ENCODE results near the gene DNAJC24.

Gene DNAJC24

GRCh38 chr11:31479066-31479465 lies 109.4 kb downstream of the DNAJC24 start:
- Histone ChIP-seq H3K27ac (ENCODE audit: extremely low read depth, low read depth, low read length) (no peak overlapping the region), H3K9me3 (ENCODE audit: control insufficient read depth, insufficient read depth, low read depth, low read length) (no peaks in the 10 kb centered on the region), H3K36me3 (ENCODE audit: control insufficient read depth in 2 of 2, insufficient read depth in 1 of 2, low read length in 2 of 2) (no peaks in the 10 kb centered on the region), H3K4me3 (ENCODE audit: low read depth, low read length) (no peak overlapping the region), H3K4me1 (ENCODE audit: control insufficient read depth, insufficient read depth, low read length) (no peaks in the 10 kb centered on the region)
- no peak for TF ChIP-seq ZNF324 (tag by site-specific recombination; IDR thresholded peaks at IDR 0.05)
- no peak for TF ChIP-seq SP2 (tag by site-specific recombination; IDR thresholded peaks at IDR 0.05)
- TF ChIP-seq ZNF610 (tag by site-specific recombination; IDR thresholded peaks at IDR 0.05; ENCODE audit: borderline replicate concordance): no peak
- no peak for TF ChIP-seq ZNF37A (tag by site-specific recombination; IDR thresholded peaks at IDR 0.05)
- TF ChIP-seq, protein P1, sequence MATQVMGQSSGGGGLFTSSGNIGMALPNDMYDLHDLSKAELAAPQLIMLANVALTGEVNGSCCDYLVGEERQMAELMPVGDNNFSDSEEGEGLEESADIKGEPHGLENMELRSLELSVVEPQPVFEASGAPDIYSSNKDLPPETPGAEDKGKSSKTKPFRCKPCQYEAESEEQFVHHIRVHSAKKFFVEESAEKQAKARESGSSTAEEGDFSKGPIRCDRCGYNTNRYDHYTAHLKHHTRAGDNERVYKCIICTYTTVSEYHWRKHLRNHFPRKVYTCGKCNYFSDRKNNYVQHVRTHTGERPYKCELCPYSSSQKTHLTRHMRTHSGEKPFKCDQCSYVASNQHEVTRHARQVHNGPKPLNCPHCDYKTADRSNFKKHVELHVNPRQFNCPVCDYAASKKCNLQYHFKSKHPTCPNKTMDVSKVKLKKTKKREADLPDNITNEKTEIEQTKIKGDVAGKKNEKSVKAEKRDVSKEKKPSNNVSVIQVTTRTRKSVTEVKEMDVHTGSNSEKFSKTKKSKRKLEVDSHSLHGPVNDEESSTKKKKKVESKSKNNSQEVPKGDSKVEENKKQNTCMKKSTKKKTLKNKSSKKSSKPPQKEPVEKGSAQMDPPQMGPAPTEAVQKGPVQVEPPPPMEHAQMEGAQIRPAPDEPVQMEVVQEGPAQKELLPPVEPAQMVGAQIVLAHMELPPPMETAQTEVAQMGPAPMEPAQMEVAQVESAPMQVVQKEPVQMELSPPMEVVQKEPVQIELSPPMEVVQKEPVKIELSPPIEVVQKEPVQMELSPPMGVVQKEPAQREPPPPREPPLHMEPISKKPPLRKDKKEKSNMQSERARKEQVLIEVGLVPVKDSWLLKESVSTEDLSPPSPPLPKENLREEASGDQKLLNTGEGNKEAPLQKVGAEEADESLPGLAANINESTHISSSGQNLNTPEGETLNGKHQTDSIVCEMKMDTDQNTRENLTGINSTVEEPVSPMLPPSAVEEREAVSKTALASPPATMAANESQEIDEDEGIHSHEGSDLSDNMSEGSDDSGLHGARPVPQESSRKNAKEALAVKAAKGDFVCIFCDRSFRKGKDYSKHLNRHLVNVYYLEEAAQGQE (tag by site-specific recombination; IDR thresholded peaks at IDR 0.05): no peak
- no peak for TF ChIP-seq CTCF (tag by site-specific recombination; IDR thresholded peaks at IDR 0.05)
- POLR2A ChIA-PET: no interaction called here
- CTCF ChIA-PET: interaction anchor here (0.6 kb wide), 1 partner anchor 238 kb away, joined by 3 read pairs; no protein-coding TSS in a partner anchor

DNA sequence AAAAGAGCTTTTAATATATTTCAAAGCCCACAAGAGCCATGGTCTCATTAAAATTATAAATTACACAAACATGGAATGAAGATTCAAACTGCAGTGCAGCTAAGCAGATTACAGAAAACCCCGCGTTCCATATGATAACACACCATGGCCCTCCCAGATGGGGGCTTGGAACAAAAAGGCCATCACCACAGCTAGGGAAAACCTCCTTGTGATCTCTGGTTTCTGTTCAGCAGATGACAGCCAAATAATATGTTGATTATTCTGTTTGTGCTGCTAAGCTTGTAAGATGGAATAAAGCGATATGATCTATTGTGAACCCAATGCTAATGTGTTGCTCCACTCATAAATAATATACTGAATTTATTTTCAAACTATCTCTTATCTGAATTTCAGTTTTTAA lies 111.3 kb downstream of the DNAJC24 start:
- no peaks in the 10 kb centered on the region for H3K4me1 ChIP-seq (ENCODE audit: control insufficient read depth, insufficient read depth, low read length)
- TF ChIP-seq OSR2 (tag by site-specific recombination; IDR thresholded peaks at IDR 0.05) (no peak), ZFHX2 (tag by site-specific recombination; conservative IDR thresholded peaks at IDR 0.05) (no peak), ZNF10 (tag by site-specific recombination; IDR thresholded peaks at IDR 0.05) (no peak), ZNF792 (tag by site-specific recombination; IDR thresholded peaks at IDR 0.05) (no peak), ZNF623 (tag by site-specific recombination; IDR thresholded peaks at IDR 0.05) (no peak), ZNF354C (tag by site-specific recombination; IDR thresholded peaks at IDR 0.05; ENCODE audit: borderline replicate concordance, low read depth) (no peak), MEIS1 (CRISPR knock-in tag; IDR thresholded peaks at IDR 0.05; ENCODE audit: borderline replicate concordance) (no peak), HOXD13 (CRISPR knock-in tag; IDR thresholded peaks at IDR 0.05; ENCODE audit: borderline replicate concordance) (no peak), ZNF266 (tag by site-specific recombination; IDR thresholded peaks at IDR 0.05; ENCODE audit: low read depth) (no peak), ZNF112 (tag by site-specific recombination; IDR thresholded peaks at IDR 0.05) (no peak), ZNF670 (tag by site-specific recombination; IDR thresholded peaks at IDR 0.05; ENCODE audit: low read depth) (no peak), WT1 (tag by site-specific recombination; IDR thresholded peaks at IDR 0.05) (no peak), ZNF558 (tag by site-specific recombination; IDR thresholded peaks at IDR 0.05) (no peak), ZFP41 (tag by site-specific recombination; IDR thresholded peaks at IDR 0.05; ENCODE audit: borderline replicate concordance) (no peak)
- TF ChIP-seq, protein P2, sequence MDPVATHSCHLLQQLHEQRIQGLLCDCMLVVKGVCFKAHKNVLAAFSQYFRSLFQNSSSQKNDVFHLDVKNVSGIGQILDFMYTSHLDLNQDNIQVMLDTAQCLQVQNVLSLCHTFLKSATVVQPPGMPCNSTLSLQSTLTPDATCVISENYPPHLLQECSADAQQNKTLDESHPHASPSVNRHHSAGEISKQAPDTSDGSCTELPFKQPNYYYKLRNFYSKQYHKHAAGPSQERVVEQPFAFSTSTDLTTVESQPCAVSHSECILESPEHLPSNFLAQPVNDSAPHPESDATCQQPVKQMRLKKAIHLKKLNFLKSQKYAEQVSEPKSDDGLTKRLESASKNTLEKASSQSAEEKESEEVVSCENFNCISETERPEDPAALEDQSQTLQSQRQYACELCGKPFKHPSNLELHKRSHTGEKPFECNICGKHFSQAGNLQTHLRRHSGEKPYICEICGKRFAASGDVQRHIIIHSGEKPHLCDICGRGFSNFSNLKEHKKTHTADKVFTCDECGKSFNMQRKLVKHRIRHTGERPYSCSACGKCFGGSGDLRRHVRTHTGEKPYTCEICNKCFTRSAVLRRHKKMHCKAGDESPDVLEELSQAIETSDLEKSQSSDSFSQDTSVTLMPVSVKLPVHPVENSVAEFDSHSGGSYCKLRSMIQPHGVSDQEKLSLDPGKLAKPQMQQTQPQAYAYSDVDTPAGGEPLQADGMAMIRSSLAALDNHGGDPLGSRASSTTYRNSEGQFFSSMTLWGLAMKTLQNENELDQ (tag by site-specific recombination; IDR thresholded peaks at IDR 0.05; ENCODE audit: low read depth): no peak
- no peaks in the 10 kb centered on the region for H3K36me3 ChIP-seq (ENCODE audit: control insufficient read depth in 2 of 2, insufficient read depth in 1 of 2, low read length in 2 of 2)
- ChIA-PET POLR2A (no interaction called here), CTCF (interaction anchor here (0.6 to 1.1 kb wide), 3 partner anchors 141 to 526 kb away, joined by 3 to 5 read pairs (median 3); no protein-coding TSS in a partner anchor)
- H3K9me3 ChIP-seq (ENCODE audit: control insufficient read depth, insufficient read depth, low read depth, low read length): no peaks in the 10 kb centered on the region
- H3K4me3 ChIP-seq (ENCODE audit: low read depth, low read length): no peak overlapping the region
- H3K27ac ChIP-seq (ENCODE audit: extremely low read depth, low read depth, low read length): no peak overlapping the region
